Gastroesophageal sphincter (tissue), 4 donors: ENCODE measurements around the gene ARRB1. TPM values are rescaled to one million over a fixed set of nuclear protein-coding genes. Genes with fewer than 3 reads are reported as not detected.

Source experiments
- ATAC-seq: fragments of 150-250 bp; one replicate; pipeline ENCODE4 v1.9.1; 2016; ENCODE audit warnings: mild to moderate bottlenecking, moderate library complexity
- H3K27ac ChIP-seq, 4 donors: fragments of 200-600 bp; sonication (generic) in 3 of 4; 1 replicate in 3 of 4; 2 replicates in 1 of 4; pipeline ENCODE4 v1.5.1; 2016 to 2019
- H3K27me3 ChIP-seq: fragments of 200-600 bp; sonication (generic); one replicate; pipeline ENCODE4 v1.5.1; 2019
- H3K36me3 ChIP-seq, 2 donors: fragments of 200-600 bp; sonication (generic); one replicate each; pipeline ENCODE4 v1.5.1; 2019; ENCODE audit warnings: control low read depth in 1 of 2
- H3K4me1 ChIP-seq, 3 donors: fragments of 200-600 bp; sonication (generic); 1 replicate in 2 of 3; 2 replicates in 1 of 3; pipeline ENCODE4 v1.5.1; 2016 to 2019; ENCODE audit warnings: control low read depth in 2 of 3
- H3K4me3 ChIP-seq, 2 donors: fragments of 200-600 bp; sonication (generic); one replicate each; pipeline ENCODE4 v1.5.1; 2019; ENCODE audit warnings: mild to moderate bottlenecking in 1 of 2, moderate library complexity in 1 of 2
- H3K9me3 ChIP-seq, 3 donors: fragments of 200-600 bp; sonication (generic); one replicate each; pipeline ENCODE4 v1.5.1; 2017 to 2019; ENCODE audit warnings: control low read depth in 2 of 3
- CTCF ChIP-seq, 4 experiments: fragments of 200-600 bp in 2 of 4; fragments of 450-650 bp in 2 of 4; sonication (generic) in 1 of 4; IDR thresholded peaks; one replicate each; pipeline ENCODE4 v1.5.1; 2017 to 2019; ENCODE audit warnings: antibody characterized with exemption in 4 of 4, mild to moderate bottlenecking in 2 of 4, moderate library complexity in 2 of 4
- EP300 ChIP-seq: sonication (generic); formaldehyde crosslinking; IDR thresholded peaks from one replicate; pipeline ENCODE4 v1.6.1; 2017; ENCODE audit warnings: antibody characterized with exemption, mild to moderate bottlenecking
- POLR2A ChIP-seq, 2 donors: fragments of 450-650 bp; IDR thresholded peaks; one replicate each; pipeline ENCODE4 v1.6.1; 2017; ENCODE audit warnings: antibody characterized with exemption in 2 of 2, mild to moderate bottlenecking in 2 of 2, moderate library complexity in 1 of 2
- POLR2AphosphoS5 ChIP-seq: sonication (generic); formaldehyde crosslinking; IDR thresholded peaks from one replicate; pipeline ENCODE4 v1.6.1; 2017; ENCODE audit warnings: antibody characterized with exemption
- WGBS, 2 donors: methylation state at CpG; one replicate each; pipeline ENCODE4 v1.1.5; 2018; ENCODE audit warnings: low coverage in 1 of 2; 5-methylcytosine and 5-hydroxymethylcytosine counted together
- total RNA-seq, 4 donors: library from RNA; depleted of rRNA; stranded (reverse); fragments of >200 nt; gene quantifications; one replicate each; pipeline ENCODE4 v1.1.0, GENCODE V29; 2016

Gene ARRB1
- total RNA-seq, 4 donors from 2014 or later = 72.3 to 120 (median 93.0) TPM

DNA sequence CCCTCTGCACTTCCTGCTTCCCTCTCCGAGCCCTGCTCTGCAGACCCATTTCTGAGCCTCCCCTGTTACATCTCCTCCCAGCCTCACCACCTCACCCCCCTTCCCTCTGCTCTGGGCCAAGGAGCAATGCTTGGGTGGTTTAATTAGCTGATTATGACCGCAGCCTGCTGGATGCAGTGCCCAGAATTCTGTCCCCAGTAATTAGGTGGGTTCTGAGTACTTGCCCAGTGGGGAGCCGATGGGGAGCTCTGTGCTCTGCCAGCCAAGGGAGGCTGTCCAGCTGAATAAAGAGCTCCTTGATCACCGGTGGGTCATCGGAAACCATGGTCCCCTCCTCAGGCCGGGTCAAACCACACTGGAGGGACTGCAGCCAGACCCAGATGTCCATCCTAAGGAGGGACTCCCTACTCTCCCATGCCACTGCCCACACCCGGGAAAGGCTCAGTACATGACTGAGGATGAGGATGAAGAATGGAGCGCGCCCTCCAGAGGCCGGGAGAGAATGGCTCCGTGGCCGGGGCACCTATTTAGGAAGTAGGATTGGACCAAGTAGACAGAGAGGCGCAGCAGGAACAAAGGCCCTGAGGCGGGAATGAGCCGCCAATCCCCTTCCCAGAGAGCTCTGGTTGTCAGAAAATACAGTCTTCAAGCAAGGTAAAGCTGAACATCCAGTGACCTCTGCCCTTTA lies 9.1 kb downstream of the ARRB1 start:
- Histone ChIP-seq H3K4me3 (no peak overlapping the region), H3K27me3 (no peaks in the 10 kb centered on the region), H3K4me1 (peaks cover 33 to 100% (median 96%) of the 10 kb centered on the region in 3 donors), H3K27ac (peak overlapping the region; percentile 11 to 98 (median 93)), H3K36me3 (no peaks in the 10 kb centered on the region), H3K9me3 (no peaks in the 10 kb centered on the region)
- ATAC-seq = no peak
- no peak for TF ChIP-seq EP300
- TF ChIP-seq POLR2A (IDR thresholded peaks at IDR 0.05) = no peak
- no peak for TF ChIP-seq CTCF (IDR thresholded peaks at IDR 0.05)
- TF ChIP-seq POLR2AphosphoS5 = no peak
- WGBS, 2 donors = 38 to 85% methylated on average over 1 to 5 of the region's 15 CpGs

- Histone ChIP-seq H3K27me3 (no peaks in the 10 kb centered on the region), H3K36me3 (no peaks in the 10 kb centered on the region), H3K27ac (peak overlapping the region; percentile 11 to 98 (median 93)), H3K4me3 (no peak overlapping the region), H3K4me1 (peaks cover 30 to 100% (median 96%) of the 10 kb centered on the region in 3 donors), H3K9me3 (no peaks in the 10 kb centered on the region)
- no peak for TF ChIP-seq EP300
- no peak for TF ChIP-seq POLR2A (IDR thresholded peaks at IDR 0.05)
- TF ChIP-seq POLR2AphosphoS5 = no peak
- TF ChIP-seq CTCF (IDR thresholded peaks at IDR 0.05) = no peak
- 0% methylated on average over 1 of the region's 5 CpGs; no CpG with 5 or more reads in 1 of the 2 donors for WGBS, 2 donors
- ATAC-seq = peak; percentile 32
These were observed 9.8 kb downstream of the ARRB1 start for GRCh38 chr11:75341612-75342011.

GRCh38 chr11:75339685-75340409 lies 11.6 kb downstream of the ARRB1 start:
- H3K27me3 ChIP-seq = no peaks in the 10 kb centered on the region
- peak; percentile 7 for ATAC-seq
- H3K36me3 ChIP-seq = no peaks in the 10 kb centered on the region
- peak overlapping the region; percentile 11 to 98 (median 93) for H3K27ac ChIP-seq
- no peaks in the 10 kb centered on the region for H3K9me3 ChIP-seq
- 12 to 30% methylated on average over 6 to 7 of the region's 14 CpGs for WGBS, 2 donors
- H3K4me3 ChIP-seq = peak overlapping the region in 1 of 2 donors; percentile 8
- TF ChIP-seq EP300 (no peak), POLR2A (IDR thresholded peaks at IDR 0.05) (no peak), POLR2AphosphoS5 (no peak), CTCF (IDR thresholded peaks at IDR 0.05) (no peak)
- H3K4me1 ChIP-seq = peaks cover 30 to 100% (median 95%) of the 10 kb centered on the region in 3 donors

- Histone ChIP-seq H3K4me3 (no peak overlapping the region), H3K27ac (peak overlapping the region; percentile 11 to 98 (median 93)), H3K36me3 (no peaks in the 10 kb centered on the region), H3K27me3 (no peaks in the 10 kb centered on the region), H3K9me3 (no peaks in the 10 kb centered on the region), H3K4me1 (peaks cover 35 to 100% (median 94%) of the 10 kb centered on the region in 3 donors)
- peak; percentile 3 for ATAC-seq
- WGBS, 2 donors = 11 to 26% methylated on average over 7 to 8 of the region's 8 CpGs
- TF ChIP-seq POLR2AphosphoS5 (peak; percentile 52), EP300 (no peak)
These were observed 12.8 kb downstream of the ARRB1 start for GRCh38 chr11:75338516-75339208.

DNA sequence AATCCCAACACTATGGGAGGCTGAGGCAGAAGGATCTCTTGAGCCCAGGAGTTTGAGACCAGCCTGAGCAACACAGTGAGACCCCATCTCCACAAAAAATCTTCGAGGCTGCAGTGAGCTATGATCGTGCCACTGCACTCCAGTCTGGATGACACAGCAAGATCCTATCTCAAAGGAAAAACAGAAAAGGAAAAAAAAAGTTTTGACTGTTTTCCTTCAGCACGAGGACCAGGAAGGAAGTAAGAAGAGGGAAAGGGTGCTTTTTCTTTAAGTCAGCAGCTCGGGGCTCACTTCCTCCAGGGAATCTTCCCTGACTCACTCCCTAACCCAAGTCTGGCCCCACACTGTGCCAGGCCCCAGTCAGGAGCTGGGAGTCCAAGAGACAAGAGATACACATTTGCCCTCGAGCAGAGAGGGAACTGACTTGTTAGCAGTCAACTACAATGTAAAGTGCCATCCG lies 14.2 kb downstream of the ARRB1 start:
- Histone ChIP-seq H3K27me3 (no peaks in the 10 kb centered on the region), H3K27ac (peak overlapping the region; percentile 16 to 98 (median 93)), H3K4me3 (no peak overlapping the region), H3K4me1 (peaks cover 34 to 100% (median 90%) of the 10 kb centered on the region in 3 donors), H3K9me3 (no peaks in the 10 kb centered on the region), H3K36me3 (no peaks in the 10 kb centered on the region)
- TF ChIP-seq POLR2A (IDR thresholded peaks at IDR 0.05) = no peak
- no peak for TF ChIP-seq POLR2AphosphoS5
- TF ChIP-seq EP300 = no peak
- no peak for TF ChIP-seq CTCF (IDR thresholded peaks at IDR 0.05)
- no peak for ATAC-seq
- 20 to 37% methylated on average over 5 to 6 of the region's 6 CpGs for WGBS, 2 donors
